Stimulated activated CD8-positive, alpha-beta memory T cell treated with anti-CD3 and anti-CD28 coated beads, Interleukin-12 subunit alpha, Interleukin-12 subunit beta, amount 100 ng/mL, for 24 hours (primary cell): Measurements from ENCODE around the gene TMEM30A.

Experiments
- DNase-seq: peaks from one replicate; pipeline ENCODE4 v3.0.0-alpha.2; 2020; ENCODE audit errors: extremely low read depth

Gene TMEM30A

GRCh38 chr6:75284632-75285282, at the start of gene TMEM30A:
TMEM30A (minus strand) TSS chr6:75284792; CDS start chr6:75284638, 154 bp downstream.
- DNase-seq: peak; percentile 88

GRCh38 chr6:75333676-75334200, 49.1 kb upstream of the TMEM30A start:
- DNase-seq: no peak

GRCh38 chr6:75331151-75331550, 46.6 kb upstream of the TMEM30A start:
- DNase-seq: no peak

GRCh38 chr6:75329703-75330102, 45.1 kb upstream of the TMEM30A start:
- DNase-seq: no peak

GRCh38 chr6:75327807-75328206, 43.2 kb upstream of the TMEM30A start:
- no peak for DNase-seq

GRCh38 chr6:75326557-75327258, 42.1 kb upstream of the TMEM30A start:
- DNase-seq: no peak

GRCh38 chr6:75318900-75319299, 34.3 kb upstream of the TMEM30A start:
- DNase-seq: no peak

- DNase-seq: no peak
These were observed 33.1 kb upstream of the TMEM30A start for GRCh38 chr6:75317503-75318206.

- no peak for DNase-seq
These were observed 31.4 kb upstream of the TMEM30A start for GRCh38 chr6:75315978-75316377.

GRCh38 chr6:75308250-75308988, 23.8 kb upstream of the TMEM30A start:
- no peak for DNase-seq

- DNase-seq: no peak
These were observed 22.9 kb upstream of the TMEM30A start for GRCh38 chr6:75307364-75308004.

GRCh38 chr6:75306064-75306463, 21.5 kb upstream of the TMEM30A start:
- no peak for DNase-seq

- DNase-seq: no peak
These were observed 21.0 kb upstream of the TMEM30A start for GRCh38 chr6:75305573-75305972.

GRCh38 chr6:75302280-75302679, 17.7 kb upstream of the TMEM30A start:
- no peak for DNase-seq

- no peak for DNase-seq
These were observed 16.9 kb upstream of the TMEM30A start for GRCh38 chr6:75301537-75301936.

GRCh38 chr6:75301088-75301487, 16.5 kb upstream of the TMEM30A start:
- DNase-seq: no peak

- DNase-seq: no peak
These were observed 15.9 kb upstream of the TMEM30A start for GRCh38 chr6:75300531-75300855.

- no peak for DNase-seq
These were observed 15.4 kb upstream of the TMEM30A start for GRCh38 chr6:75299801-75300530.

GRCh38 chr6:75296811-75297779, 12.5 kb upstream of the TMEM30A start:
- DNase-seq: no peak

GRCh38 chr6:75292555-75292954, 8.0 kb upstream of the TMEM30A start:
- no peak for DNase-seq
